Neural progenitor cell (in vitro differentiated cells): ENCODE results near the gene MRI1. TPM values are rescaled to one million over a fixed set of nuclear protein-coding genes. Genes with fewer than 3 reads are reported as not detected.

Experiments used
- DNase-seq: peaks from one replicate; pipeline ENCODE4 v3.0.0-alpha.2; 2016; ENCODE audit warnings: low spot score
- H2AFZ ChIP-seq: fragments of 200-600 bp; sonication (generic); replicated peaks from 2 replicates; pipeline ENCODE4 v1.6.1; 2016; ENCODE audit warnings: antibody characterized with exemption
- H3F3A ChIP-seq: fragments of 200-600 bp; sonication (generic); 2 replicates; pipeline ENCODE4 v1.6.1; 2016; ENCODE audit warnings: antibody characterized with exemption, low read depth
- H3K27ac ChIP-seq: fragments of 200-600 bp; sonication (generic); 2 replicates; pipeline ENCODE4 v1.5.1; 2016; ENCODE audit warnings: mild to moderate bottlenecking
- H3K27me3 ChIP-seq: fragments of 200-600 bp; sonication (generic); 2 replicates; pipeline ENCODE4 v1.6.1; 2016; ENCODE audit warnings: mild to moderate bottlenecking, moderate library complexity
- H3K36me3 ChIP-seq: fragments of 200-600 bp; sonication (generic); 2 replicates; pipeline ENCODE4 v1.5.1; 2016
- H3K4me1 ChIP-seq: fragments of 200-600 bp; sonication (generic); 2 replicates; pipeline ENCODE4 v1.6.1; 2016; ENCODE audit warnings: mixed run types
- H3K4me2 ChIP-seq: fragments of 200-600 bp; sonication (generic); 2 replicates; pipeline ENCODE4 v1.6.1; 2016
- H3K4me3 ChIP-seq: fragments of 200-600 bp; sonication (generic); 2 replicates; pipeline ENCODE4 v1.5.1; 2016
- H3K79me2 ChIP-seq: fragments of 200-600 bp; sonication (generic); 2 replicates; pipeline ENCODE4 v1.6.1; 2016; ENCODE audit warnings: low read depth
- H3K9ac ChIP-seq: fragments of 200-600 bp; sonication (generic); 2 replicates; pipeline ENCODE4 v1.6.1; 2016
- H3K9me3 ChIP-seq: fragments of 200-600 bp; sonication (generic); 2 replicates; pipeline ENCODE4 v1.5.1; 2016; ENCODE audit warnings: low read depth
- H4K20me1 ChIP-seq: fragments of 200-600 bp; sonication (generic); 2 replicates; pipeline ENCODE4 v1.6.1; 2016; ENCODE audit warnings: low read depth
- H3K27ac Mint-ChIP-seq: 3 replicates; pipeline ENCODE4 v1.8.0; 2021; ENCODE audit warnings: mixed read lengths
- H3K27me3 Mint-ChIP-seq: 2 replicates; pipeline ENCODE4 v1.8.0; 2022; ENCODE audit warnings: low read depth, mild to moderate bottlenecking, inconsistent platforms, moderate library complexity, mixed read lengths; ENCODE audit not compliant: insufficient read depth
- H3K36me3 Mint-ChIP-seq: 3 replicates; pipeline ENCODE4 v1.8.0; 2021; ENCODE audit warnings: mixed read lengths
- H3K4me1 Mint-ChIP-seq: 3 replicates; pipeline ENCODE4 v1.8.0; 2021; ENCODE audit warnings: mixed read lengths
- H3K4me3 Mint-ChIP-seq: 3 replicates; pipeline ENCODE4 v1.8.0; 2021; ENCODE audit warnings: mild to moderate bottlenecking, moderate library complexity, mixed read lengths
- H3K9me3 Mint-ChIP-seq: 3 replicates; pipeline ENCODE4 v1.8.0; 2020; ENCODE audit warnings: mixed read lengths
- CTCF ChIP-seq: fragments of 200-600 bp; sonication (generic); IDR thresholded peaks from 2 replicates; pipeline ENCODE4 v1.5.1; 2017; ENCODE audit warnings: antibody characterized with exemption, mild to moderate bottlenecking
- EZH2 ChIP-seq: fragments of 200-600 bp; sonication (generic); IDR thresholded peaks from 2 replicates; pipeline ENCODE4 v1.6.1; 2017; ENCODE audit warnings: antibody characterized with exemption, mild to moderate bottlenecking, moderate library complexity
- EZH2phosphoT487 ChIP-seq: fragments of 200-600 bp; sonication (generic); IDR thresholded peaks from 2 replicates; pipeline ENCODE4 v1.6.1; 2017; ENCODE audit warnings: antibody characterized with exemption
- total RNA-seq: library from RNA; depleted of rRNA; stranded (reverse); fragments of >200 nt; gene quantifications from 2 replicates; pipeline ENCODE4 v1.2.3, GENCODE V29; 2015; ENCODE audit warnings: low replicate concordance

Gene MRI1
- total RNA-seq, 1 donor from 2014 or later, result 6.3 TPM

GRCh38 chr19:13742756-13743155 is 21.6 kb upstream of the MRI1 start:
- H2AFZ ChIP-seq, result no peak overlapping the region

GRCh38 chr19:13744174-13744573 is 20.1 kb upstream of the MRI1 start:
- Histone ChIP-seq H3K27ac (no peak overlapping the region), H3F3A (peaks cover 6% of the 10 kb centered on the region), H3K9ac (no peak overlapping the region), H3K9me3 (no peaks in the 10 kb centered on the region), H3K4me3 (no peak overlapping the region), H3K4me2 (no peak overlapping the region), H3K36me3 (no peaks in the 10 kb centered on the region), H3K79me2 (peaks cover 10% of the 10 kb centered on the region), H4K20me1 (no peaks in the 10 kb centered on the region), H3K27me3 (no peaks in the 10 kb centered on the region), H2AFZ (no peak overlapping the region), H3K4me1 (peaks cover 7% of the 10 kb centered on the region)
- peaks cover 8% of the 10 kb centered on the region for H3K36me3 Mint-ChIP-seq
- no peak overlapping the region for H3K27ac Mint-ChIP-seq
- no peak for DNase-seq
- TF ChIP-seq EZH2, result no peak
- TF ChIP-seq EZH2phosphoT487, result no peak
- TF ChIP-seq CTCF, result no peak
- H3K4me3 Mint-ChIP-seq, result no peak overlapping the region
- H3K27me3 Mint-ChIP-seq, result no peaks in the 10 kb centered on the region
- H3K9me3 Mint-ChIP-seq, result peaks cover 6% of the 10 kb centered on the region
- H3K4me1 Mint-ChIP-seq, result peaks cover 11% of the 10 kb centered on the region

More at GRCh38 chr19:13742756-13743155, 21.6 kb upstream of the MRI1 start:
- Histone ChIP-seq H3K79me2 (no peaks in the 10 kb centered on the region), H3K4me1 (no peaks in the 10 kb centered on the region), H3K4me3 (no peak overlapping the region), H3K27ac (no peak overlapping the region), H3K4me2 (no peak overlapping the region), H3K36me3 (no peaks in the 10 kb centered on the region), H3F3A (peaks cover 6% of the 10 kb centered on the region), H3K9ac (no peak overlapping the region), H3K27me3 (no peaks in the 10 kb centered on the region), H3K9me3 (no peaks in the 10 kb centered on the region), H4K20me1 (no peaks in the 10 kb centered on the region)
- no peak overlapping the region for H3K27ac Mint-ChIP-seq
- H3K4me1 Mint-ChIP-seq, result no peaks in the 10 kb centered on the region
- H3K27me3 Mint-ChIP-seq, result no peaks in the 10 kb centered on the region
- TF ChIP-seq EZH2phosphoT487, result no peak
- TF ChIP-seq CTCF, result no peak
- TF ChIP-seq EZH2, result no peak
- peaks cover 6% of the 10 kb centered on the region for H3K9me3 Mint-ChIP-seq
- no peak overlapping the region for H3K4me3 Mint-ChIP-seq
- peaks cover 12% of the 10 kb centered on the region for H3K36me3 Mint-ChIP-seq
- no peak for DNase-seq

- Mint-ChIP-seq H3K4me1 (peaks cover 13% of the 10 kb centered on the region), H3K36me3 (peaks cover 4% of the 10 kb centered on the region), H3K27ac (no peak overlapping the region), H3K9me3 (peaks cover 6% of the 10 kb centered on the region), H3K4me3 (peak overlapping the region; percentile 93), H3K27me3 (no peaks in the 10 kb centered on the region)
- Histone ChIP-seq H3K4me3 (peak overlapping the region; percentile 84), H3F3A (peaks cover 6% of the 10 kb centered on the region), H2AFZ (no peak overlapping the region), H3K4me1 (peaks cover 7% of the 10 kb centered on the region), H3K9me3 (no peaks in the 10 kb centered on the region), H3K9ac (no peak overlapping the region), H4K20me1 (no peaks in the 10 kb centered on the region), H3K79me2 (peaks cover 16% of the 10 kb centered on the region), H3K36me3 (no peaks in the 10 kb centered on the region), H3K27me3 (no peaks in the 10 kb centered on the region), H3K27ac (no peak overlapping the region), H3K4me2 (peak overlapping the region; percentile 18)
- DNase-seq, result no peak
- TF ChIP-seq EZH2phosphoT487 (no peak), CTCF (no peak), EZH2 (no peak)
Observed at GRCh38 chr19:13747098-13747453, 17.2 kb upstream of the MRI1 start.
